Astrocyte of the spinal cord (primary cell): ENCODE data around the gene ACP5.

Source experiments
- DNase-seq: peaks from one replicate; pipeline ENCODE4 v3.0.0; 2011; ENCODE audit warnings: low read depth, low spot score
- H3K4me3 ChIP-seq: 2 replicates; pipeline ENCODE4 v1.5.1; 2011; ENCODE audit warnings: low read depth, mild to moderate bottlenecking, low read length, moderate library complexity
- CTCF ChIP-seq: IDR thresholded peaks from 2 replicates; pipeline ENCODE4 v1.5.1; 2012; ENCODE audit warnings: low read depth, mild to moderate bottlenecking, low read length, inconsistent platforms
- in situ Hi-C: cut with HindIII; loops from 2 replicates; pipeline ENCODE4 v1.10.0; 2017; ENCODE audit warnings: low sequenced_read_pairs

Gene ACP5

GRCh38 chr19:11596156-11596555 is 18.7 kb upstream of the ACP5 start:
- DNase-seq, result no peak
- in situ Hi-C loops, result no loop called here
- no peak overlapping the region for H3K4me3 ChIP-seq
- TF ChIP-seq CTCF, result no peak

GRCh38 chr19:11594084-11594483 is 16.6 kb upstream of the ACP5 start:
- H3K4me3 ChIP-seq, result no peak overlapping the region
- TF ChIP-seq CTCF, result no peak
- no peak for DNase-seq
- in situ Hi-C loops, result no loop called here

- in situ Hi-C loops, result no loop called here
- TF ChIP-seq CTCF, result no peak
- H3K4me3 ChIP-seq, result no peak overlapping the region
- no peak for DNase-seq
These were observed 10.7 kb upstream of the ACP5 start for GRCh38 chr19:11587975-11588631.

- in situ Hi-C loops, result no loop called here
- TF ChIP-seq CTCF, result peak; percentile 92
- peak; percentile 44 for DNase-seq
- H3K4me3 ChIP-seq, result no peak overlapping the region
These were observed 10.0 kb upstream of the ACP5 start for GRCh38 chr19:11587302-11587974.

- in situ Hi-C loops, result no loop called here
- no peak overlapping the region for H3K4me3 ChIP-seq
- DNase-seq, result no peak
- TF ChIP-seq CTCF, result no peak
These were observed 8.9 kb upstream of the ACP5 start for GRCh38 chr19:11586331-11586730.

GRCh38 chr19:11581740-11582139 is 4.3 kb upstream of the ACP5 start:
- TF ChIP-seq CTCF, result no peak
- no peak for DNase-seq
- in situ Hi-C loops, result no loop called here
- no peak overlapping the region for H3K4me3 ChIP-seq
